ENCODE results near the gene KMT2E. TPM values are rescaled to one million over a fixed set of nuclear protein-coding genes. Genes with fewer than 3 reads are reported as not detected.

Gene KMT2E
- total RNA-seq, 1 experiment from 2014 or later, result 68.1 TPM

- CTCF ChIA-PET, result interaction anchor here (0.9 kb wide), 1 partner anchor 34 kb away, joined by 3 read pairs; no protein-coding TSS in a partner anchor
- Histone ChIP-seq H3K36me3 (ENCODE audit: low read depth) (no peaks in the 10 kb centered on the region; the same call in 1 of the 2 replicates), H3F3A (ENCODE audit: insufficient read depth, low read depth) (no peaks in the 10 kb centered on the region), H4K20me1 (ENCODE audit: insufficient read depth) (peaks cover 28% of the 10 kb centered on the region), H3K27me3 (ENCODE audit: insufficient read depth, low read depth) (no peaks in the 10 kb centered on the region), H3K27ac (peak overlapping the region; percentile 98), H3K9me2 (ENCODE audit: insufficient read depth) (no peaks in the 10 kb centered on the region), H3K4me1 (replicated peaks; ENCODE audit: insufficient read depth) (peaks cover 53% of the 10 kb centered on the region), H3K9me3 (ENCODE audit: insufficient read depth, low read depth) (no peaks in the 10 kb centered on the region), H3K4me3 (peak overlapping the region; percentile 95), H2AFZ (peak overlapping the region; percentile 93), H3K4me2 (peak overlapping the region; percentile 96), H3K79me2 (ENCODE audit: low read depth) (peaks cover 95% of the 10 kb centered on the region)
- no TSS peak for BruUV-seq (replicated peaks)
- DNase-seq, result no peak
- POLR2A ChIA-PET (ENCODE audit: unreplicated experiment), result interaction anchor here (0.5 to 0.7 kb wide), 5 partner anchors 9 to 78 kb away, joined by 3 to 11 read pairs (median 3); no protein-coding TSS in a partner anchor
- intact Hi-C loops (cut with micrococcal nuclease; ENCODE audit: unreplicated experiment), result loop anchor here (1.0 to 10.0 kb wide), 2 partner anchors 82 to 1759 kb away; no protein-coding TSS in a partner anchor
- TF ChIP-seq EZH2 (IDR thresholded peaks at IDR 0.05; ENCODE audit: low read depth), result no peak
- TF ChIP-seq, protein P1, sequence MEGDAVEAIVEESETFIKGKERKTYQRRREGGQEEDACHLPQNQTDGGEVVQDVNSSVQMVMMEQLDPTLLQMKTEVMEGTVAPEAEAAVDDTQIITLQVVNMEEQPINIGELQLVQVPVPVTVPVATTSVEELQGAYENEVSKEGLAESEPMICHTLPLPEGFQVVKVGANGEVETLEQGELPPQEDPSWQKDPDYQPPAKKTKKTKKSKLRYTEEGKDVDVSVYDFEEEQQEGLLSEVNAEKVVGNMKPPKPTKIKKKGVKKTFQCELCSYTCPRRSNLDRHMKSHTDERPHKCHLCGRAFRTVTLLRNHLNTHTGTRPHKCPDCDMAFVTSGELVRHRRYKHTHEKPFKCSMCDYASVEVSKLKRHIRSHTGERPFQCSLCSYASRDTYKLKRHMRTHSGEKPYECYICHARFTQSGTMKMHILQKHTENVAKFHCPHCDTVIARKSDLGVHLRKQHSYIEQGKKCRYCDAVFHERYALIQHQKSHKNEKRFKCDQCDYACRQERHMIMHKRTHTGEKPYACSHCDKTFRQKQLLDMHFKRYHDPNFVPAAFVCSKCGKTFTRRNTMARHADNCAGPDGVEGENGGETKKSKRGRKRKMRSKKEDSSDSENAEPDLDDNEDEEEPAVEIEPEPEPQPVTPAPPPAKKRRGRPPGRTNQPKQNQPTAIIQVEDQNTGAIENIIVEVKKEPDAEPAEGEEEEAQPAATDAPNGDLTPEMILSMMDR (conservative IDR thresholded peaks at IDR 0.05), result no peak
These were observed 1.5 kb downstream of the KMT2E start for GRCh38 chr7:105015390-105015965.

- Histone ChIP-seq H4K20me1 (ENCODE audit: insufficient read depth) (peaks cover 20% of the 10 kb centered on the region), H3K4me3 (peak overlapping the region; percentile 95), H3K9me3 (ENCODE audit: insufficient read depth, low read depth) (no peaks in the 10 kb centered on the region), H2AFZ (no peak overlapping the region), H3F3A (ENCODE audit: insufficient read depth, low read depth) (no peaks in the 10 kb centered on the region), H3K79me2 (ENCODE audit: low read depth) (peaks cover 95% of the 10 kb centered on the region), H3K9me2 (ENCODE audit: insufficient read depth) (no peaks in the 10 kb centered on the region), H3K27me3 (ENCODE audit: insufficient read depth, low read depth) (no peaks in the 10 kb centered on the region), H3K4me2 (peak overlapping the region; percentile 96), H3K4me1 (replicated peaks; ENCODE audit: insufficient read depth) (peaks cover 47% of the 10 kb centered on the region), H3K36me3 (ENCODE audit: low read depth) (no peaks in the 10 kb centered on the region; the same call in 1 of the 2 replicates), H3K27ac (no peak overlapping the region)
- BruUV-seq (replicated peaks), result no TSS peak
- DNase-seq, result no peak
- CTCF ChIA-PET, result interaction anchor here (0.6 to 0.9 kb wide), 2 partner anchors 35 to 620 kb away, joined by 3 to 8 read pairs; no protein-coding TSS in a partner anchor
- intact Hi-C loops (cut with micrococcal nuclease; ENCODE audit: unreplicated experiment), result loop anchor here (10.0 kb wide), 1 partner anchor 1759 kb away; no protein-coding TSS in a partner anchor
- TF ChIP-seq EZH2 (IDR thresholded peaks at IDR 0.05; ENCODE audit: low read depth), result no peak
- TF ChIP-seq, protein P1 (conservative IDR thresholded peaks at IDR 0.05), result no peak
- POLR2A ChIA-PET (ENCODE audit: unreplicated experiment), result interaction anchor here (0.7 kb wide), 2 partner anchors 12 to 13 kb away, joined by 5 to 6 read pairs; no protein-coding TSS in a partner anchor
These were observed 2.2 kb downstream of the KMT2E start for GRCh38 chr7:105016068-105016708.

All from PC-9 (cell line).